ENCODE data around the gene FBXO27. TPM values are rescaled to one million over a fixed set of nuclear protein-coding genes. Genes with fewer than 3 reads are reported as not detected.

FBXO27 gene
- total RNA-seq, 2 donors from 2014 or later, result 15.9 to 26.4 TPM

DNA sequence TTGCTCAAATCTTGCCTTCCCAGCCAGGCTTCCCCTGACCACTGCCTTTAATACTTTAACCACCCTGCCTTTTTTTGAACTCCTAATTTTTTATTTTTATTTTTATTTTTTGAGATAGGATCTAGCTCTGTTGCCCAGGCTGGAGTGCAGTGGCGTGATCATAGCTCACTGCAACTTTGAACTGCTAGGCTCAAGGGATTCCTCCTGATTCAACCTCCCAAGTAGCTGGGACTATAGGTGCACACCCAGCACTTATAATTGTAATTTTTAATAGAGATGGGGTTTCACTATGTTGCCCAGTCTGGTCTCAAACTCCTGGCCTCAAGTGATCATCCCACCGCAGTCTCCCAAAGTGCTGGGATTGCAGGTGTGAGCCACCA, 21.7 kb upstream of the FBXO27 start:
- H3K27me3 ChIP-seq (replicated peaks; ENCODE audit: insufficient read depth), result no peaks in the 10 kb centered on the region
- DNase-seq (ENCODE audit: low spot score), result no peak
- no peak overlapping the region for H3K27ac ChIP-seq
- no peaks in the 10 kb centered on the region for H3K36me3 ChIP-seq
- no peaks in the 10 kb centered on the region for H3K4me1 ChIP-seq (replicated peaks)
- TF ChIP-seq POLR2A (IDR thresholded peaks at IDR 0.05) (no peak), POLR2AphosphoS5 (IDR thresholded peaks at IDR 0.05) (no peak)
- TF ChIP-seq, protein P1, sequence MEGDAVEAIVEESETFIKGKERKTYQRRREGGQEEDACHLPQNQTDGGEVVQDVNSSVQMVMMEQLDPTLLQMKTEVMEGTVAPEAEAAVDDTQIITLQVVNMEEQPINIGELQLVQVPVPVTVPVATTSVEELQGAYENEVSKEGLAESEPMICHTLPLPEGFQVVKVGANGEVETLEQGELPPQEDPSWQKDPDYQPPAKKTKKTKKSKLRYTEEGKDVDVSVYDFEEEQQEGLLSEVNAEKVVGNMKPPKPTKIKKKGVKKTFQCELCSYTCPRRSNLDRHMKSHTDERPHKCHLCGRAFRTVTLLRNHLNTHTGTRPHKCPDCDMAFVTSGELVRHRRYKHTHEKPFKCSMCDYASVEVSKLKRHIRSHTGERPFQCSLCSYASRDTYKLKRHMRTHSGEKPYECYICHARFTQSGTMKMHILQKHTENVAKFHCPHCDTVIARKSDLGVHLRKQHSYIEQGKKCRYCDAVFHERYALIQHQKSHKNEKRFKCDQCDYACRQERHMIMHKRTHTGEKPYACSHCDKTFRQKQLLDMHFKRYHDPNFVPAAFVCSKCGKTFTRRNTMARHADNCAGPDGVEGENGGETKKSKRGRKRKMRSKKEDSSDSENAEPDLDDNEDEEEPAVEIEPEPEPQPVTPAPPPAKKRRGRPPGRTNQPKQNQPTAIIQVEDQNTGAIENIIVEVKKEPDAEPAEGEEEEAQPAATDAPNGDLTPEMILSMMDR (IDR thresholded peaks at IDR 0.05), result no peak
- intact Hi-C loops (cut with DNase I), result no loop called here
- H3K9me3 ChIP-seq, result no peaks in the 10 kb centered on the region
- H3K4me3 ChIP-seq, result no peak overlapping the region
- WGBS, result 96% methylated on average over 2 of the region's 2 CpGs

DNA sequence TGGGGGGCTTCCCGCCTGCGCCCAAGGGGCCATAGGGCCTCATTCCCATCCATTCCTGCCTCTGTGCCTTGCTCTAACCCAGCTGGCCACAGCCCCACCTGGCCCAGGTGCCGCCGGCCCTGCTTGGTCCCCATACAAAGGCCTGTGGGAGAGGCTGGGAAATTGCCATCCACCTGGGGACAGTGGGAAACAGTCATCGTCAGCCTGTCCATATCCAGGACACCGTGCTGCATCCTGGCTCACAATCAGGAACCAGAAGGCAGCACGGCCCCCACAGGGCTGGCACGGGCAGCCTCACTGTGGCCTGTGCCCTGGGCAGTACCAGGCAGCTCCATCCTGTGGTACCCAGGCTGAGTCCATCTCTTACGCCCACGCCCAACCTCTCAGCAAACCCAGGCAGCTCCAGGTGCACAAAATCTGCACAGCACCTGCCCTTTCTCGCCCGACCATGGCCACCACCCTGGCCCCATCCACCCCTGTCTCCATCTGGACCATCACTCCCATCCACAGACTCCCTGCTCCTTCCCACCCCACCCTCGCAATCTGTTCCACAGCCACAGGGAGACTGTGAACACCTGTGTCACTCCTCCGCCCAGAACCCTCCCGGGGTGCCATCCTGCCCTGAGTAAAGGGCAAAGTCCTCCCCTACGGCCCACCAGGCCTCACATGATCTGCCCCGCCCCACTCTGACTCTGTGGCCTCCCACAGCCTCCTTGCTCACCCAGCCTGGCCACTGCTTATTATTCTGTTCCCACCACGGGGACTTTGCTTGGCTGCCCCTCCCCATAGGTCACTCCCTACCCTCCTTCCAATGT, 21.1 kb upstream of the FBXO27 start:
- Histone ChIP-seq H3K27ac (no peak overlapping the region), H3K36me3 (no peaks in the 10 kb centered on the region), H3K27me3 (replicated peaks; ENCODE audit: insufficient read depth) (no peaks in the 10 kb centered on the region), H3K4me1 (replicated peaks) (no peaks in the 10 kb centered on the region), H3K9me3 (no peaks in the 10 kb centered on the region), H3K4me3 (no peak overlapping the region)
- DNase-seq (ENCODE audit: low spot score), result no peak
- intact Hi-C loops (cut with DNase I), result no loop called here
- TF ChIP-seq, protein P1 (IDR thresholded peaks at IDR 0.05), result no peak
- no peak for TF ChIP-seq POLR2A (IDR thresholded peaks at IDR 0.05)
- no peak for TF ChIP-seq POLR2AphosphoS5 (IDR thresholded peaks at IDR 0.05)
- 84% methylated on average over 18 of the region's 18 CpGs for WGBS

DNA sequence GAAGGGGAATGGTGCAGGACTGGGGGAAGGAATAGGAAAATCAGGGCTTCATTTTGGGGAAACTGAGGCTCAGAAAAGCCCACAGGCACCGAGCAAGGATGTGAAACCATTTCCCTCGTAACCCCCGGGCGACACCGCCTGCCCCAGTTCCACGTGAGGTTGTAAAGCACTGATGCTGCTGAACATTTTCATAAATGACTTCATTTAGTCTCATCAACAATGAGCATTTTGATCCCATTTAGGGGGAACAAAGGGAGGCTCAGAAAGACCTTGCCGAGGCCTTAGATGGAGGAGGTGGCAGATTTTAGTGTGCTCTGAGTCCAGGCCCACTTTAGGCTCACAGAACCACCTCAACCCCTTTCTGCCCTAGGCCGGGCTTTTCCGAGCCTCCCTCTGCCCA, 20.5 kb upstream of the FBXO27 start:
- H3K9me3 ChIP-seq, result no peaks in the 10 kb centered on the region
- intact Hi-C loops (cut with DNase I), result no loop called here
- no peak for DNase-seq (ENCODE audit: low spot score)
- no peak overlapping the region for H3K4me3 ChIP-seq
- no peak overlapping the region for H3K27ac ChIP-seq
- no peaks in the 10 kb centered on the region for H3K27me3 ChIP-seq (replicated peaks; ENCODE audit: insufficient read depth)
- no peaks in the 10 kb centered on the region for H3K4me1 ChIP-seq (replicated peaks)
- no peak for TF ChIP-seq POLR2AphosphoS5 (IDR thresholded peaks at IDR 0.05)
- TF ChIP-seq POLR2A (IDR thresholded peaks at IDR 0.05), result no peak
- no peaks in the 10 kb centered on the region for H3K36me3 ChIP-seq
- 89% methylated on average over 9 of the region's 9 CpGs for WGBS

DNA sequence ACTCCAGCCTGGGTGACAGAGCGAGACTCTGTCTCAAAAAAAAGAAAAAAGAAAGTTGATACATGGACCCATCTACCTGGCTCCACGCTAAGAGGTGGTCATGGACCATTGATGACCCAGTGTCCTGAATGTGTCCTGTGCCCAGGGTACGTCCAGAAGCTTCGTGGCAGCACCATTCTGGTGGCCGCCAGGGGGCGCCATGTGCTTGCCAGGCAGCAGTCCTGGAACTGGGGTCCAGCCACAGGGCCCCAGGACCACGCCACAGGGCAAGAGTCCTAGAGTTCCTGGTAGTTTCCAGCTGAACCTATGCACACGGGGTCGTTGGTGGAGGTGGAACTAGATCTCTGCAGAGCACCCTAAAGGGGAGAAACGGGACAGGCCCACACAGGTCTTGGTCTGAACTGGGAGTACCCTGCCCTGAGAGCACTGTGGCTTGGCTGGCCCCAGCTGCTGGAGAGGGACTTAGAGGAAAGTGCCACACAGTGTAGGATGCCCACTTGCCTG, 19.9 kb upstream of the FBXO27 start:
- Histone ChIP-seq H3K4me1 (replicated peaks) (no peaks in the 10 kb centered on the region), H3K4me3 (no peak overlapping the region), H3K27me3 (replicated peaks; ENCODE audit: insufficient read depth) (no peaks in the 10 kb centered on the region), H3K27ac (no peak overlapping the region), H3K9me3 (no peaks in the 10 kb centered on the region), H3K36me3 (no peaks in the 10 kb centered on the region)
- intact Hi-C loops (cut with DNase I), result no loop called here
- peak; percentile 33 for DNase-seq (ENCODE audit: low spot score)
- 34% methylated on average over 10 of the region's 10 CpGs for WGBS
- TF ChIP-seq, protein P1 (IDR thresholded peaks at IDR 0.05), result peak; percentile 32 to 68 (median 58)
- no peak for TF ChIP-seq POLR2AphosphoS5 (IDR thresholded peaks at IDR 0.05)

DNA sequence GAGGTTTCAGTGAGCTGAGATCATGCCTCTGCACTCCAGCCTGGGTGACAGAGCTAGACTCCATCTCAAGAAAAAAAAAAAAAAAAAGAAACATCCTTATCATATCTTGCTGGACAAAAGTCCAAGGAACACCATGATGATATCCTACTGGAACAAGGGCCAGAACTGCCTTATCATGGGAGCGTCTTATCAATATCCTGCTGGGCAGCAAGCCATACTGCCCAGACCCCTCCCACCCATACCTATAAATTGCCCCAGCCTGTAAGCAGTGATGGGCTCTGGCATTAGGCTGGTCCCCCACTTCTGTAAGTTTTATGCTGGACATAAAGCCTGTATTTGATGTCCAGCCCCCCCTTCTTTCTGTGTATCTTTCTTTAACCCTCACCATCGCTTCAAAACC, 14.7 kb upstream of the FBXO27 start:
- Histone ChIP-seq H3K36me3 (no peaks in the 10 kb centered on the region), H3K9me3 (no peaks in the 10 kb centered on the region), H3K4me1 (replicated peaks) (no peaks in the 10 kb centered on the region), H3K4me3 (no peak overlapping the region), H3K27me3 (replicated peaks; ENCODE audit: insufficient read depth) (no peaks in the 10 kb centered on the region), H3K27ac (no peak overlapping the region)
- no peak for TF ChIP-seq POLR2A (IDR thresholded peaks at IDR 0.05)
- no peak for TF ChIP-seq POLR2AphosphoS5 (IDR thresholded peaks at IDR 0.05)
- TF ChIP-seq, protein P1 (IDR thresholded peaks at IDR 0.05), result no peak
- intact Hi-C loops (cut with DNase I), result no loop called here
- 94% methylated on average over 2 of the region's 2 CpGs for WGBS
- no peak for DNase-seq (ENCODE audit: low spot score)

All from prostate gland (tissue), 2 donors.